GM12874 (cell line): ENCODE results near the gene KCTD20.

ENCODE experiments used
- TF ChIP-seq, protein P1 (sequence below): IDR thresholded peaks from 2 replicates; pipeline ENCODE4 v1.5.1; 2011; ENCODE audit warnings: low read depth, mild to moderate bottlenecking, control low read depth, low read length, moderate library complexity; ENCODE audit not compliant: insufficient read depth

KCTD20 gene

DNA sequence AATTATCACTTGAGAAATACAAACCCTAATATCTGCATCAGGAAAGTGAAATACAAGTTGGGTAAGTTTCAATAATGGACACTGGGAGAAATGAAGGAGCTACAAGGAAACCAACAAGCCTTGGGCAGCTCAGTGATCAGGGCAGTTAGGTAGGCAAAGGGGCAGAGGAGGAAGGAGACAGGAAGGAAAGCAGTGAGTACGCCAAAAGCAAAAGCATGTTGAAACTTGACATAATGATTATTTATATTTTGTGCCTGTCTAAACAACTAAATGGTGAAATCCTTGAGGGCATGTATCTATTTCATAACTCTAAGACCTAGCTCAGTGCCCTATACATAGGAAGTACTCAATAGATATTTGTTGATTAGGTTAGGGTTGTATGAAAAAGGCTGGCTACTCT is 23.5 kb upstream of the KCTD20 start:
- TF ChIP-seq, protein P1, sequence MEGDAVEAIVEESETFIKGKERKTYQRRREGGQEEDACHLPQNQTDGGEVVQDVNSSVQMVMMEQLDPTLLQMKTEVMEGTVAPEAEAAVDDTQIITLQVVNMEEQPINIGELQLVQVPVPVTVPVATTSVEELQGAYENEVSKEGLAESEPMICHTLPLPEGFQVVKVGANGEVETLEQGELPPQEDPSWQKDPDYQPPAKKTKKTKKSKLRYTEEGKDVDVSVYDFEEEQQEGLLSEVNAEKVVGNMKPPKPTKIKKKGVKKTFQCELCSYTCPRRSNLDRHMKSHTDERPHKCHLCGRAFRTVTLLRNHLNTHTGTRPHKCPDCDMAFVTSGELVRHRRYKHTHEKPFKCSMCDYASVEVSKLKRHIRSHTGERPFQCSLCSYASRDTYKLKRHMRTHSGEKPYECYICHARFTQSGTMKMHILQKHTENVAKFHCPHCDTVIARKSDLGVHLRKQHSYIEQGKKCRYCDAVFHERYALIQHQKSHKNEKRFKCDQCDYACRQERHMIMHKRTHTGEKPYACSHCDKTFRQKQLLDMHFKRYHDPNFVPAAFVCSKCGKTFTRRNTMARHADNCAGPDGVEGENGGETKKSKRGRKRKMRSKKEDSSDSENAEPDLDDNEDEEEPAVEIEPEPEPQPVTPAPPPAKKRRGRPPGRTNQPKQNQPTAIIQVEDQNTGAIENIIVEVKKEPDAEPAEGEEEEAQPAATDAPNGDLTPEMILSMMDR = no peak

DNA sequence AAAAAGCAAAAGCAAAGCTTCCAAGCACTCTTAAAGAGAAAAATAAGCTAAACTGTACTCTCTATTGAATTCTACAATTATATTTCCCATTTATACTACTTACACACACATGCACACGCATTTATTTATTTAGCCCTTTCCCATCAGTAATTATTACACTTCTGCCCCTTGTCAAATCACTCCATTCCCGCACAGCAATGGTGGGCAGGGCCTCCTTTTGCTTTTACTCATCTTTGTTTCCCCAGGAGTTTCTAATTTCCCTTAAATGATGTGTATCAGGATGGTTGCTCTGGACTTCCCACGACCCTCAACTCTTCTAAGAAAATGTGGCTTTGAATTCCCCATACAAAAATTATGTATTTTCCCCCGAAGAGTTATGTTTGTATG is 20.1 kb upstream of the KCTD20 start:
- TF ChIP-seq, protein P1 = no peak

DNA sequence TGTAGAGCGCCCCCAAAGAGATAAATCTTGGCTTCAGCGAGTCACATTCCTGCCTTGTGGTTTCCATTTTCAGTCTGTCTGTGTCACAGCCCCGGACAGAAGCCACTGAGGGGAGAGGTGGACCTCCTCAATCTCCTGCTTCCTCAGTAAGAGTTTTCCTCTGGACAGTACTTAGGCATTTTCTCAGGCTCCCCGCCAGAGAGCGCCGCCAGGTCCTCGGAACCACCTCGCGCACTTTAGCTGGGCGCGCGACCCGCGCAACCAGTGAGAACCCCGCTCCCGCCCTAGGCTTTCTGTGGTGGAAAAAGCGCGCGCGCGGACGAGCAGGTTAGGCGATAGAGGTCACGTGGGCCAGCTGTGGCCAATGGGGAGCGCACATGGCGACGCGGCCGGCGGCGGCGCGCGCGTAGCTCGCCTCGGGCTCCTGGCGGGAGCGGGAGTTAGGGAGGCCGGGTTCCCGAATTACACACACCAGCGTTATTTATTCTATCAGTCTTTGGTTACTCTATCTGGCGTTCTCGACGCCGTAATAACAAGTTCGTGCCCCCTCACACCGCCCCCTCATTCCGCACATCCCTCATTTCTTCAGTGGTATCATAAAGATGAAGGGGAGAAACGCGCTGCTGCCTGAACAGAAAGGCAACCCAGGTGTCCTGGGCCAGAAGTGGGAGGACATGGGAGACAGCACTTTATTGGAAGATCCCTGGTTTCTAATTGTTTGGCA is 19.5 kb upstream of the KCTD20 start:
- TF ChIP-seq, protein P1 = peak; percentile 64

DNA sequence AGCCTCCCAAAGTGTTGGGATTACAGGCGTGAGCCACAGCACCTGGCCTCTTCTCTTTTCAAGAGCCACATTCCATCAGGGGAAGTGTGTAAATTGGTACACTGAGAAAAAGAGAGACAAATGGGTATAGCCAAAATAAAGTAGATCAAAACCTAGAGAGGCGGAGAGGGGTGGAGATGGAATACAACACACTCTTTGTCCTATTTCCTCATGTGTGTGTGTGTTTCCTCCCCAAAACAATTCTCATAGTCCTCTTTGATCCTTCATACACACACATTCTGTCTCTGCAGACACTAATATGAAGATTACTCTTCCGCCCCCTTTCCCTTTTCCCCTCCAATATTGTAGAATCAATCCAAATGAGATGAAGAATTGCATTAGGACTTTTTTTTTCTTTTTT is 16.2 kb upstream of the KCTD20 start:
- TF ChIP-seq, protein P1 = no peak

DNA sequence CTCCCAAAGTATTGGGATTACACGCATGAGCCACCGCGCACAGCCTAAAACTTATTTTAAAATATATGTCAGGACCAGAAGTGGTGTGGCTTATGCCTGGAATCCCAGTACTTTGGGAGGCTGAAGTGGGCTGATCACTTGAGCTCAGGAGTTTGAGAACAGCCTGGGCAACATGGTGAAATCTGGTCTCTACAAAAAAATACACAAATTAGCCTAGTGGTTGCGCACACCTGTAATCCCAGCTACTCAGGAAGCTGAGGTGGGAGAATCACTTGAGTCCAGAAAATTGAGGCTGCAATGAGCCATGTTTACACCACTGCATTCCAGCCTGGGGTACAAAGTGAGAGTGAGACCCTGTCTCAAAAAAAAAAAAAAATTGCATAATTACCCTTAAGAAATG is 13.9 kb upstream of the KCTD20 start:
- TF ChIP-seq, protein P1 = no peak

DNA sequence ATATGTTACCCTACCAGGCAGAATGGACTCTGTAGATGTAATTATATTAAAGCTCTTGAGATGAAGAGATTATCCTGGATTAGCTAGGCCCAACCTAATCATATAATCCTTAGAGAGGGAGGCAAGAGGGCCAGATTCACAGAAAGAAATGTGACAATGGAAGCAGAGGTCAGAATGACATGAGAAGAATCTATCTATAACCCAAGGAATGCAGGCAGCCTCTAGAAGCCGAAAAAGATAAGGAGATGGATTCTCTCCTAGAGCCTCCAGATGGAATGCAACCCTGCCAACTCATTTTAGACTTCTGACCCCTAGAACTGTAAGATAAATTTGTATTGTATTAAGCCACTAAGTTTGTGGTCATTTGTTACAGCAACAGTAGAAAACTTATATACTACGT is 12.4 kb upstream of the KCTD20 start:
- TF ChIP-seq, protein P1 = no peak

DNA sequence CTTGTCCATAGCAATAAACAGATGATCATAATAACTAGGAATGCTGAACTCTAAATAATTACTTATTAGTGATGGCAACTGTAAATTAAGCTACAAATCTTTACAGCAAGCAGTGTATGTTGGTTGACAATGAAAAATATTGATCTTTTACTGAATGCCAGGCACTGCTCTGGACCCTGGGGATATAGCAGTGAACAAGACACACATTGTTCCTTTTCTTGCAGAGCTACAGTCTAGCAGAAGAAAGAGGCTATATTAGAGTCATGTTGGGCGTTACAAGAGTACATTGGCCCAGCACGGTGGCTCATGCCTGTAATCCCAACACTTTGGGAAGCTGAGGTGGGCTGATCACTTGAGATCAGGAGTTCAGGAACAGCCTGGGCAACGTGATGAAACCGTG is 11.6 kb upstream of the KCTD20 start:
- TF ChIP-seq, protein P1 = no peak
